Measurements from ENCODE around the gene ARHGEF25.

Gene ARHGEF25

GRCh38 chr12:57583008-57583831 is 28.0 kb upstream of the ARHGEF25 start:
- Histone ChIP-seq H3K9me3 (ENCODE audit: insufficient read depth, low read depth, low read length) (no peaks in the 10 kb centered on the region), H3K79me1 (ENCODE audit: low read length) (no peaks in the 10 kb centered on the region), H3K36me3 (ENCODE audit: control insufficient read depth in 1 of 2, insufficient read depth in 2 of 2, low read length in 2 of 2) (no peaks in the 10 kb centered on the region), H2AFZ (ENCODE audit: insufficient read depth, low read length, poor library complexity) (no peak overlapping the region), H4K91ac (ENCODE audit: low read depth, low read length) (no peak overlapping the region), H2AK5ac (ENCODE audit: low read length) (no peak overlapping the region), H4K12ac (ENCODE audit: low read depth, low read length) (no peak overlapping the region), H3K27ac (ENCODE audit: low read depth, low read length) (no peak overlapping the region), H3K79me2 (ENCODE audit: control insufficient read depth, insufficient read depth, low read length, poor library complexity) (no peaks in the 10 kb centered on the region), H3K23ac (ENCODE audit: low read length) (no peak overlapping the region), H3K14ac (ENCODE audit: low read length) (no peak overlapping the region), H3K4ac (ENCODE audit: low read depth, low read length) (no peak overlapping the region), H3K9ac (ENCODE audit: low read length) (no peak overlapping the region), H3K27me3 (ENCODE audit: insufficient read depth, low read length) (no peaks in the 10 kb centered on the region), H2BK120ac (ENCODE audit: insufficient read depth, low read length, poor library complexity) (no peak overlapping the region), H4K8ac (ENCODE audit: low read depth, low read length) (no peak overlapping the region), H3K4me3 (ENCODE audit: low read depth, low read length) (no peak overlapping the region), H3K4me1 (ENCODE audit: control insufficient read depth in 1 of 2, insufficient read depth in 2 of 2, low read length in 2 of 2) (no peaks in the 10 kb centered on the region), H3K18ac (ENCODE audit: low read length) (no peak overlapping the region), H2BK5ac (ENCODE audit: low read depth, low read length, poor library complexity) (no peak overlapping the region), H2BK12ac (ENCODE audit: low read length) (no peak overlapping the region), H3K4me2 (ENCODE audit: low read length) (no peak overlapping the region)
- WGBS (ENCODE audit: extremely low coverage, insufficient coverage, insufficient read length): no CpG with 5 or more reads among the region's 13 CpGs
- DNase-seq: peak; percentile 38 to 86

- Histone ChIP-seq H3K14ac (ENCODE audit: low read length) (no peak overlapping the region), H3K4ac (ENCODE audit: low read depth, low read length) (no peak overlapping the region), H4K91ac (ENCODE audit: low read depth, low read length) (no peak overlapping the region), H4K12ac (ENCODE audit: low read depth, low read length) (no peak overlapping the region), H3K79me1 (ENCODE audit: low read length) (no peaks in the 10 kb centered on the region), H3K79me2 (ENCODE audit: control insufficient read depth, insufficient read depth, low read length, poor library complexity) (no peaks in the 10 kb centered on the region), H3K36me3 (ENCODE audit: control insufficient read depth in 1 of 2, insufficient read depth in 2 of 2, low read length in 2 of 2) (no peaks in the 10 kb centered on the region), H3K9me3 (ENCODE audit: insufficient read depth, low read depth, low read length) (no peaks in the 10 kb centered on the region), H3K18ac (ENCODE audit: low read length) (no peak overlapping the region), H2AK5ac (ENCODE audit: low read length) (no peak overlapping the region), H3K4me1 (ENCODE audit: control insufficient read depth in 1 of 2, insufficient read depth in 2 of 2, low read length in 2 of 2) (no peaks in the 10 kb centered on the region), H3K27ac (ENCODE audit: low read depth, low read length) (no peak overlapping the region), H2BK12ac (ENCODE audit: low read length) (no peak overlapping the region), H2BK120ac (ENCODE audit: insufficient read depth, low read length, poor library complexity) (no peak overlapping the region), H4K8ac (ENCODE audit: low read depth, low read length) (no peak overlapping the region), H2AFZ (ENCODE audit: insufficient read depth, low read length, poor library complexity) (no peak overlapping the region), H3K9ac (ENCODE audit: low read length) (no peak overlapping the region), H3K4me3 (ENCODE audit: low read depth, low read length) (no peak overlapping the region), H3K27me3 (ENCODE audit: insufficient read depth, low read length) (no peaks in the 10 kb centered on the region), H3K4me2 (ENCODE audit: low read length) (no peak overlapping the region), H3K23ac (ENCODE audit: low read length) (no peak overlapping the region), H2BK5ac (ENCODE audit: low read depth, low read length, poor library complexity) (no peak overlapping the region)
- no CpG with 5 or more reads among the region's 2 CpGs for WGBS (ENCODE audit: extremely low coverage, insufficient coverage, insufficient read length)
- no peak for DNase-seq
Measured at GRCh38 chr12:57584050-57584449, 27.2 kb upstream of the ARHGEF25 start.

- Histone ChIP-seq H2BK5ac (ENCODE audit: low read depth, low read length, poor library complexity) (no peak overlapping the region), H2AK5ac (ENCODE audit: low read length) (no peak overlapping the region), H2BK120ac (ENCODE audit: insufficient read depth, low read length, poor library complexity) (no peak overlapping the region), H3K4ac (ENCODE audit: low read depth, low read length) (no peak overlapping the region), H3K14ac (ENCODE audit: low read length) (no peak overlapping the region), H4K8ac (ENCODE audit: low read depth, low read length) (no peak overlapping the region), H3K9me3 (ENCODE audit: insufficient read depth, low read depth, low read length) (no peaks in the 10 kb centered on the region), H3K36me3 (ENCODE audit: control insufficient read depth in 1 of 2, insufficient read depth in 2 of 2, low read length in 2 of 2) (no peaks in the 10 kb centered on the region), H3K4me3 (ENCODE audit: low read depth, low read length) (no peak overlapping the region), H3K9ac (ENCODE audit: low read length) (no peak overlapping the region), H2BK12ac (ENCODE audit: low read length) (no peak overlapping the region), H3K23ac (ENCODE audit: low read length) (no peak overlapping the region), H4K91ac (ENCODE audit: low read depth, low read length) (no peak overlapping the region), H3K79me2 (ENCODE audit: control insufficient read depth, insufficient read depth, low read length, poor library complexity) (no peaks in the 10 kb centered on the region), H3K79me1 (ENCODE audit: low read length) (no peaks in the 10 kb centered on the region), H3K4me1 (ENCODE audit: control insufficient read depth in 1 of 2, insufficient read depth in 2 of 2, low read length in 2 of 2) (no peaks in the 10 kb centered on the region), H3K27me3 (ENCODE audit: insufficient read depth, low read length) (no peaks in the 10 kb centered on the region), H2AFZ (ENCODE audit: insufficient read depth, low read length, poor library complexity) (no peak overlapping the region), H3K27ac (ENCODE audit: low read depth, low read length) (no peak overlapping the region), H4K12ac (ENCODE audit: low read depth, low read length) (no peak overlapping the region), H3K4me2 (ENCODE audit: low read length) (no peak overlapping the region), H3K18ac (ENCODE audit: low read length) (no peak overlapping the region)
- DNase-seq: no peak
Measured at GRCh38 chr12:57584690-57585089, 26.5 kb upstream of the ARHGEF25 start.

GRCh38 chr12:57585156-57585555 is 26.1 kb upstream of the ARHGEF25 start:
- H3K14ac ChIP-seq (ENCODE audit: low read length): no peak overlapping the region
- H3K4me1 ChIP-seq (ENCODE audit: control insufficient read depth in 1 of 2, insufficient read depth in 2 of 2, low read length in 2 of 2): no peaks in the 10 kb centered on the region
- WGBS (ENCODE audit: extremely low coverage, insufficient coverage, insufficient read length): no CpG with 5 or more reads among the region's 2 CpGs
- no peaks in the 10 kb centered on the region for H3K79me2 ChIP-seq (ENCODE audit: control insufficient read depth, insufficient read depth, low read length, poor library complexity)
- H3K18ac ChIP-seq (ENCODE audit: low read length): no peak overlapping the region
- H4K12ac ChIP-seq (ENCODE audit: low read depth, low read length): no peak overlapping the region
- no peaks in the 10 kb centered on the region for H3K79me1 ChIP-seq (ENCODE audit: low read length)
- H4K8ac ChIP-seq (ENCODE audit: low read depth, low read length): no peak overlapping the region
- H2AFZ ChIP-seq (ENCODE audit: insufficient read depth, low read length, poor library complexity): no peak overlapping the region
- H4K91ac ChIP-seq (ENCODE audit: low read depth, low read length): no peak overlapping the region
- H3K36me3 ChIP-seq (ENCODE audit: control insufficient read depth in 1 of 2, insufficient read depth in 2 of 2, low read length in 2 of 2): no peaks in the 10 kb centered on the region
- no peak overlapping the region for H2AK5ac ChIP-seq (ENCODE audit: low read length)
- H3K23ac ChIP-seq (ENCODE audit: low read length): no peak overlapping the region
- H2BK5ac ChIP-seq (ENCODE audit: low read depth, low read length, poor library complexity): no peak overlapping the region
- H3K4me3 ChIP-seq (ENCODE audit: low read depth, low read length): no peak overlapping the region
- DNase-seq: no peak
- no peak overlapping the region for H3K4me2 ChIP-seq (ENCODE audit: low read length)
- H2BK12ac ChIP-seq (ENCODE audit: low read length): no peak overlapping the region
- no peaks in the 10 kb centered on the region for H3K9me3 ChIP-seq (ENCODE audit: insufficient read depth, low read depth, low read length)
- H2BK120ac ChIP-seq (ENCODE audit: insufficient read depth, low read length, poor library complexity): no peak overlapping the region
- H3K27me3 ChIP-seq (ENCODE audit: insufficient read depth, low read length): no peaks in the 10 kb centered on the region
- no peak overlapping the region for H3K27ac ChIP-seq (ENCODE audit: low read depth, low read length)
- no peak overlapping the region for H3K4ac ChIP-seq (ENCODE audit: low read depth, low read length)
- H3K9ac ChIP-seq (ENCODE audit: low read length): no peak overlapping the region
